GM06990 (cell line): Measurements from ENCODE around the gene CDH3.

ENCODE experiments used
- DNase-seq: peaks from one replicate; pipeline ENCODE4 v3.0.0-alpha.2; 2011; ENCODE audit not compliant: insufficient read length; ENCODE audit errors: extremely low read depth
- H3K27me3 ChIP-seq: replicated peaks from 2 replicates; pipeline ENCODE4 v1.6.0; 2011; ENCODE audit warnings: low read length; ENCODE audit not compliant: control insufficient read depth, insufficient read depth
- H3K36me3 ChIP-seq: 2 replicates; pipeline ENCODE4 v1.5.1; 2011; ENCODE audit warnings: low read length; ENCODE audit not compliant: control insufficient read depth, insufficient read depth
- H3K4me3 ChIP-seq: replicated peaks from 2 replicates; pipeline ENCODE4 v1.5.1; 2011; ENCODE audit warnings: low read depth, mild to moderate bottlenecking, control low read depth, low read length
- TF ChIP-seq, protein P1 (sequence below): IDR thresholded peaks from 2 replicates; pipeline ENCODE4 v1.5.1; 2011; ENCODE audit warnings: low read length, control low read depth, mild to moderate bottlenecking, inconsistent platforms; ENCODE audit not compliant: insufficient read depth, poor library complexity, severe bottlenecking

CDH3 gene

GRCh38 chr16:68608330-68608729, 36.8 kb upstream of the CDH3 start:
- Histone ChIP-seq H3K4me3 (no peak overlapping the region), H3K36me3 (no peaks in the 10 kb centered on the region), H3K27me3 (no peaks in the 10 kb centered on the region)
- no peak for DNase-seq
- TF ChIP-seq, protein P1, sequence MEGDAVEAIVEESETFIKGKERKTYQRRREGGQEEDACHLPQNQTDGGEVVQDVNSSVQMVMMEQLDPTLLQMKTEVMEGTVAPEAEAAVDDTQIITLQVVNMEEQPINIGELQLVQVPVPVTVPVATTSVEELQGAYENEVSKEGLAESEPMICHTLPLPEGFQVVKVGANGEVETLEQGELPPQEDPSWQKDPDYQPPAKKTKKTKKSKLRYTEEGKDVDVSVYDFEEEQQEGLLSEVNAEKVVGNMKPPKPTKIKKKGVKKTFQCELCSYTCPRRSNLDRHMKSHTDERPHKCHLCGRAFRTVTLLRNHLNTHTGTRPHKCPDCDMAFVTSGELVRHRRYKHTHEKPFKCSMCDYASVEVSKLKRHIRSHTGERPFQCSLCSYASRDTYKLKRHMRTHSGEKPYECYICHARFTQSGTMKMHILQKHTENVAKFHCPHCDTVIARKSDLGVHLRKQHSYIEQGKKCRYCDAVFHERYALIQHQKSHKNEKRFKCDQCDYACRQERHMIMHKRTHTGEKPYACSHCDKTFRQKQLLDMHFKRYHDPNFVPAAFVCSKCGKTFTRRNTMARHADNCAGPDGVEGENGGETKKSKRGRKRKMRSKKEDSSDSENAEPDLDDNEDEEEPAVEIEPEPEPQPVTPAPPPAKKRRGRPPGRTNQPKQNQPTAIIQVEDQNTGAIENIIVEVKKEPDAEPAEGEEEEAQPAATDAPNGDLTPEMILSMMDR: no peak

DNA sequence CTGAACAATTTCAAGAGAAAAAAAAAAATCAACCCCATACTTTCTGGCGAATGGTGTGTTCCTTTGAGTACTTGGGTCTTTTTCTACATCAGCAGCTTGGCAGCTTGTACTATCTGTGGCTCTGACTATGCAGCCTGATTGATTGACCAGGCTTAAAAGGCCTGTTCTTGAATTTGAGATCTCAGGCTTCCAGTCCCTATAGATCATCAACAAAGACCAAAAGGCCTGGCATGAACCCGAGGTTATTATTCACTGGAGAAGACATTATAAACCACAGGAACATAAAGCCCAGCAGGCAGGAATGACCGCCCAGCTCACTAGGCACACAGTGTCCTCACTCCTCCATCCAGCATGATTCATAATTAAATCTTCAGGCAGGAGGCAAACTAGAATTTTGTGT, 32.1 kb upstream of the CDH3 start:
- DNase-seq: no peak
- TF ChIP-seq, protein P1: no peak
- H3K4me3 ChIP-seq: no peak overlapping the region
- H3K36me3 ChIP-seq: no peaks in the 10 kb centered on the region
- no peaks in the 10 kb centered on the region for H3K27me3 ChIP-seq

- DNase-seq: no peak
- no peaks in the 10 kb centered on the region; the same call in 1 of the 2 replicates for H3K27me3 ChIP-seq
- TF ChIP-seq, protein P1: no peak
- H3K4me3 ChIP-seq: no peak overlapping the region
- H3K36me3 ChIP-seq: no peaks in the 10 kb centered on the region
Measured at GRCh38 chr16:68617734-68618133, 27.4 kb upstream of the CDH3 start.

DNA sequence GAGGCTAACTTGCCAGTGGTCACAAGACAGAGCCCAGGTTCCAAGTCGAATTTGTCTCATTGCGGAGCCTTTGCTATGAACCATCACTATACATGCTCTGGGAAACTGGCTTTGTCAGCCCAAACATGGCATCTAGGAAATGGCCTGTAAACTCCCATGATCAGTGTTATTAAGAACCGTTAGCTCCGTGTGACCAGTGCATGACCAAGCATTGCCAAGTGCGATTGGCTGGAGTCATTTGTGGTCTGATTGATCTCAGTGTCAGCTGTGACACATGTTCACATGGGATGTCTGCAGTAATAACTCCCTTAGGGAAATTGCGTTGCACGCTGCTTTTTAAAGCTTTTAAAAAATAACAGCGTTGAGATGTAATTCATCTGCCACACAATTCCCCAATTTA, 18.6 kb upstream of the CDH3 start:
- Histone ChIP-seq H3K36me3 (no peaks in the 10 kb centered on the region), H3K4me3 (no peak overlapping the region), H3K27me3 (no peaks in the 10 kb centered on the region; the same call in 1 of the 2 replicates)
- TF ChIP-seq, protein P1: no peak
- DNase-seq: no peak

DNA sequence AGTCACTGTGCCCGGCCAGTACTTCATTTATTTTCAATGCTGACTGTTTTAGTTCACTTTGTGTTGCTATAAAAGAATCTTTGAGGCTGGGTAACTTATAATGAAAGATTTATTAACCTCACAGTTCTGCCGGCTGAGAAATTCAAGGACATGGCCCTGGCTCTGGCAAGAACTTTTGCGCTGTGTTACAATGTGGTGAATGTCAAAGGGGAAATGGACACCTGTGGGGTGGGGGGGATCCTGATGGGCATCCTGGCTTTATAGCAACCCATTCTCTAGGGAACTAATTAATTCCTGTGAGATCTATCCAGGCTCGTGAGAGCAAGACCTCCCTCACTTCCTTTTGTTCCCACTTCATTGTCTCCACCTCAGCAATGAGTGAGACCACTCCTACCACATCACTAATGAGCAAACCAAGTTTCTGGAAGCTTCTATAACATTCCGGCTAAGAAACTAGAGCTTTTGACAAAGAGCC, 17.1 kb upstream of the CDH3 start:
- no peaks in the 10 kb centered on the region for H3K36me3 ChIP-seq
- no peaks in the 10 kb centered on the region for H3K27me3 ChIP-seq
- TF ChIP-seq, protein P1: no peak
- DNase-seq: no peak
- no peak overlapping the region for H3K4me3 ChIP-seq

GRCh38 chr16:68629351-68629910, 15.7 kb upstream of the CDH3 start:
- Histone ChIP-seq H3K36me3 (no peaks in the 10 kb centered on the region), H3K27me3 (no peaks in the 10 kb centered on the region), H3K4me3 (no peak overlapping the region)
- TF ChIP-seq, protein P1: no peak
- DNase-seq: no peak
